Endometrial microvascular endothelial cells (primary cell): ENCODE measurements around the gene CHCHD6. TPM values are rescaled to one million over a fixed set of nuclear protein-coding genes. Genes with fewer than 3 reads are reported as not detected.

ENCODE experiments used
- in situ Hi-C: cut with HindIII; loops from 2 replicates; pipeline ENCODE4 v1.10.0; 2017; ENCODE audit warnings: low sequenced_read_pairs, low pct_unique_long_range_greater_than_20kb; ENCODE audit errors: inconsistent ontology term
- total RNA-seq: library from RNA; depleted of rRNA; stranded (reverse); fragments of >200 nt; gene quantifications from one replicate; pipeline ENCODE4 v1.2.3, GENCODE V29; 2015; ENCODE audit errors: inconsistent ontology term

The CHCHD6 gene
- total RNA-seq, 1 donor from 2014 or later, result 18.3 TPM

- in situ Hi-C loops, result no loop called here
These were observed 48.5 kb downstream of the CHCHD6 start for GRCh38 chr3:126752303-126753190.

GRCh38 chr3:126753191-126754160 lies 49.4 kb downstream of the CHCHD6 start:
- in situ Hi-C loops, result no loop called here

- in situ Hi-C loops, result no loop called here
These were observed 51.8 kb downstream of the CHCHD6 start for GRCh38 chr3:126755866-126756265.

- in situ Hi-C loops, result no loop called here
These were observed 54.0 kb downstream of the CHCHD6 start for GRCh38 chr3:126758026-126758425.

- in situ Hi-C loops, result no loop called here
These were observed 54.8 kb downstream of the CHCHD6 start for GRCh38 chr3:126758882-126759281.

- in situ Hi-C loops, result no loop called here
These were observed 56.5 kb downstream of the CHCHD6 start for GRCh38 chr3:126760541-126760940.

GRCh38 chr3:126763035-126763434 lies 59.0 kb downstream of the CHCHD6 start:
- in situ Hi-C loops, result no loop called here

- in situ Hi-C loops, result no loop called here
These were observed 61.4 kb downstream of the CHCHD6 start for GRCh38 chr3:126765187-126766069.

GRCh38 chr3:126766653-126767052 lies 62.6 kb downstream of the CHCHD6 start:
- in situ Hi-C loops, result no loop called here

GRCh38 chr3:126768903-126769302 lies 64.9 kb downstream of the CHCHD6 start:
- in situ Hi-C loops, result no loop called here

GRCh38 chr3:126770096-126770495 lies 66.1 kb downstream of the CHCHD6 start:
- in situ Hi-C loops, result no loop called here

GRCh38 chr3:126773167-126773566 lies 69.1 kb downstream of the CHCHD6 start:
- in situ Hi-C loops, result no loop called here

- in situ Hi-C loops, result no loop called here
These were observed 69.7 kb downstream of the CHCHD6 start for GRCh38 chr3:126773783-126774182.

GRCh38 chr3:126777366-126777765 lies 73.3 kb downstream of the CHCHD6 start:
- in situ Hi-C loops, result no loop called here

GRCh38 chr3:126780666-126781065 lies 76.6 kb downstream of the CHCHD6 start:
- in situ Hi-C loops, result no loop called here

- in situ Hi-C loops, result no loop called here
These were observed 77.4 kb downstream of the CHCHD6 start for GRCh38 chr3:126781406-126781805.

GRCh38 chr3:126781889-126782491 lies 78.0 kb downstream of the CHCHD6 start:
- in situ Hi-C loops, result no loop called here

- in situ Hi-C loops, result no loop called here
These were observed 78.5 kb downstream of the CHCHD6 start for GRCh38 chr3:126782536-126782935.
